RKO (cell line): ENCODE data around the gene GRIK4.

ENCODE experiments used
- DNase-seq: peaks from one replicate; pipeline ENCODE4 v3.0.0-alpha.2; 2016; ENCODE audit warnings: low spot score

The GRIK4 gene

DNA sequence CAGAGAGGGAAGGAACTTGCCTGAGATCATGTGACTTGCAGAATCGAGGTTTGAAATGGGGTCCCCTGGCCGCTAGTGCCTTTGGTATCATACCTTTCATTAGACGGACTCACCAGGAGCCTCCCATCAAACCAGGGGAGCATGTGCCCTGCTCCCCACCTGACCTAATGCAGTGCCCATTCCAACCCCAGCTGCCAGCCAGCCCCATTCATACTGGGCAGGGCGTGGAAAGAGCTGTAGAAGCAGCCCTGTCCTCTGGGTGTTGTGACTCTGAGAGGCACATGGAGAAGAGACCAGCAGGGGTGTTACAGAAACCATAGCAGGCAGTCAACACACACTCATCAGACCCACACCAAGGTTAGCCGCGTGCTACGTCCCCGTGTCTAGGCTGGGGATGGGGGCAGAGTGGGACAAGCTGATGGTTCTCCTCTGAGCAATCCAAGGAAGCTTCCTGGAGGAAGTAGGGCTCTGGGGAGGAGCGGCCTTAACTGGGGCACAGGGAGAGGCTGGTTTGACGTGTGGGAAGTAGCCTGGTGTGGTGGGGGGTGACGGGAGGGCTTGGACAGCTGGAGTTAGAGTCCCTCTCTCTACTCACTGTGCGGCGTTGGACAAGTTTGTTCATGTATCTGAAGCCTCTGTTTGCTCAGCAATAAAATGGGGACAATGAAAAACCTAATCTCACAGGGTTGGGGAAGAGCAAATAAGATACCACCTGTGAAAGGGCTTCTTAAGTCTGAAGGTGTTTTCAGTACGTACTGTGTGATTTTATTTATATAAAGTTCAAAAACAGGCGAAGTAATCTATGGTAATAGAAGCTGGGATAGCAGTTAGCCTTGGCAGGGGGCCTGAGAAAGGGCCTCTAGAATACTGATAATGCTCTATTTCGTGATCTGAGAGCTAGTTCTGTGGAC, 14.0 kb downstream of the GRIK4 start:
- DNase-seq, result no peak

DNA sequence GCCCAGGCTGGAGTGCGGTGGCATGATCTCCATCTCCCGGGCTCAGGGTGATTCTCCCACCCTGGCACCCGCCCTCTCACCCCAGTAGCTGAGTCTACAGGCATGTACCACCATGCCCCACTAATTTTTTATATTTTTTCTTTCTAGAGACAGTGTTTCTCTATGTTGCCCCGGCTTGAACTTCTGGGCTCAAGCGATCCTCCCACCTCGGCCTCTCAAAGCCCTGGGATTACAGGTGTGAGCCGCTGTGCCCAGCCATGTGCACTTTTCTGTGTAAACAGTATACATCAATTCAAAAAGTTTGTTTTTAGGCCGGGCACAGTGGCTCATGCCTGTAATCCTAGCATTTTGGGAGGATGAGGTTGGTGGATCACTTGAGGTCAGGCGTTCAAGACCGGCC, 14.7 kb downstream of the GRIK4 start:
- no peak for DNase-seq

DNA sequence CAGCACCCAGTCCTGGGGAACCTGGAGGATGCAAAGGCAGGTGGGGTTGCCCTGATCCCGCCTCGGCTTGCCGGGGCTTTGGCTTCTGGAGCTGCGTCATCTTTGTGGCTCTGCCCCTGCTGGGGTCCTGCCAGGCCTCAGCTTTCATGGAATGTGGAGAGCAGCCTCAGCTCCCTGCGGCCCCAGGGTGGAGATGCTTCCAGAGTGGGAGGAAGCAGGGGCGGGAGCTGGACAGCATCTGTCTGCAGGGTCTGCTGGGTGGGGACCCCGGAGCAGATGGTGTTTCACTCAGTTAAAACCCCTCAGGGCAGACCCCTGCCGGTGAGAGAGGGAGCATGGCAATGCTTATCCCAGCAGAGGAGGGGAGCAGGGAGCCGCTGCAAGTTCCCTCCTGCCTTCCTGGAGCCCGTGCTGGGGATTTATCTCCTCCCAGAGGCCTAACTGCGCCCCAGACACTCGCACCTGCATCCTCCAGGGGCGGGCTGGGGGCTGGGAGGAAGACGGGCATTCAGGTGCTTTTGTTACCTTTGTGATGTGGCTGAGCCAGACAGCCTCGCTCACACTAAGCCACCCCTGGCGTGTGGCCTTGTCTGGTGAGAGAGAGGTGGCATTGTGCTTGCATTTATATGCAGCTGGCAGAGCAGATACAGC, 15.7 kb downstream of the GRIK4 start:
- DNase-seq, result no peak

DNA sequence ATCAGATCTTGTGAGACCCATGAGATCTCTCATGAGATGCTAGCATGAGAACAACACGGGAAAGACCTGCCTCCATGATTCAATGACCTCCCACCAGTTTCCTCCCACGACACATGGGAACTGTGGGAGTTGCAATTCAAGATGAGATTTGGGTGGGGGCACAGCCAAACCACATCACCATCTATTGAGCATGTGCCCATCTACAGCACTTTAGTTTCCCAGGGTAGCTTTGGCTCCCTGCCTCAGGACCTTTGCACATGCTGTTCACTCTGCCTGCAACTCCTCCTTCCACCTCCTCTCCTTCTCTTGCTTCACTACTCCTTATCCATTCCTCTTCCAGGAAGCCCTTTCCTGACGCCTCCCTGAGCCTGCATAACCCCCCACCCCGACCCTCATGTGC, 17.2 kb downstream of the GRIK4 start:
- DNase-seq, result no peak

DNA sequence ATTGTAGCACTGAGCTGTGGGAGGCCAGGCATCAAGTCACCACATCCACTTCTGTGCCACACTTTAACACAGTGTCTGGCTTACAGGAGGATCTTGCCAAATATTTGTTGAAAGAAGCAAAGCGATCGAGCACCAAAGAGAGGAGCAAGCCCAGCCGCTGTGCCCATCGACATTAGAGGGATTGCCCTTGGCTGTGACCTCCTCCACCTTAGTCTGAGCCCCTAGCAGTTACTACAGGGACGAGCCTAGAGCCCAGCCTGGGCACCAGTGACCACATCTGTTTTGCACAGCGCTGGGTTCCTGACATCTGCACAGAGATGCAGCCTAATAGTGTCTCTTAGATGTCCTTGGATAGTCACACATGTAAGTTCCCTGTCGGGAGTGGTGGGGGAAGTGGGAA, 17.7 kb downstream of the GRIK4 start:
- no peak for DNase-seq

DNA sequence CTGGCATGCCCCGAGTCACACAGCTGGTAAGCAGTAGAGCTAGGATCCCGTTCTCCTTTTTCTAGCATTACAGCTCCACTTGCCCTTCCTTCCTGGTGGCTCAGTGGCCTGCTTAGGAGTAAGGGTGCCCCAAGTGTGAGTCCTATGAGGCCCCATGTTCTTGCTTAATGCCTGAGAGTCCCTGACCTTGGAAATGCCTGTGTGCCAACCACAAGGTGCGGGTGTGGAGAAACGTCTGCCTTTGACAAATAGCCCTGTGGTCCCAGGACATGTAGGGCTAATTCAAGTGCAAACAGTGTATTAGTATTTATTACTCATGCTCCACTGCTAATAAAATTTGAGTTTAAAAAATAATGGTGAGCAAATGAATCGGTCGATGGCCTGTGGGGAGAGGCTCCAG, 18.4 kb downstream of the GRIK4 start:
- no peak for DNase-seq

DNA sequence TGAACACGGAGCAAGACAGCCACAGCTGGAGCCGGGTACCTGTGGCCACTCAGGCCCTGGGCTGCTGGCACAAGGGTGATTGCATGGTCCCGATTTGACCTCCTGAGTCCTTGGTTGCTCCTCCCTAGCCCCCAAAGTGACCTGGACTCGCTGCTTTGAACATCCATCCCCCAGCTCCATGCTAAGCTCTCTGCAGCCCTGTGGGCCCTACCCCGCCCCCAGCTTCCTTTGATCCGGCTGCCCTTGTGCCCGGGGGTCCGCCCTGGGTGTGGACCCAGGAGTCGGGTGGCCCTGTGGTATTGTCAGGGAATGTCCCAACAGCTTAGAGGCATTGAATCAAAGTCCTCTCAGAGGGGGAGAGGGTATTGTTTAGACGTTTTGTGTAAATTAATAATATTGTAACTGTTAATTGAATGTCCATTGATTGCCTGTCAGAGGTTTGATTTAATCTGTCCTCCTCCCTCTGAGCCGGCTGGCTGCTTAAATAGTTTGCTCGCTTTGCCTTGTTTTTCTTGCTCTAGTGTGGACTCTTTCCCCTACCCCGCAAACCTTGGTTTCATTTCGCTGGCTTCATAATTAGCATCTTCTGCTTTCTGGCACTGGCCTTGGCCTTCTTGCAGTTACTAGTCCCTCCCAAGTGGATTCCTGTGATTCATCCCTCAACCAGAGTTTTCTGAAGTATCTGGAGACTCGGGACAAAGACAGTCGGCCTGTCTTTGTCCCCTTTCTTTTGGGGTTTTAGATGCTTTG, 20.7 kb downstream of the GRIK4 start:
- no peak for DNase-seq

DNA sequence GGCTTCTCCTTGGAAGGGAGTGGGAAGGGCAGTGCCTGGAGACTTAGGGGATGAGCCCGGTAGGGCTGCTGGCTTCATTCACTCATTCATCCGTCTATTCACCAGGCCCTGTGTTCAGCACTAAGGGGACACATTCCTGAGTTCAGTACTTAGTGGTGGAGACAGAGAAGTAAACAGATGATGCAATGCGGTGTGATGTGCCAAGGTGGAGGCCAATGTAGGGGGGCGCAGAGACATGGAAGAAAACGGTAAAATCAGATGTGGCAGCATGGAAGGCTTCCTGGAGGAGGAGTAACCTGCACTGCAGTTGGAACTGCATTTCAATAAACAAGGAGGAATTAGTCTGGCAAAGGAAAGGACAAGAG, 21.3 kb downstream of the GRIK4 start:
- DNase-seq, result no peak

DNA sequence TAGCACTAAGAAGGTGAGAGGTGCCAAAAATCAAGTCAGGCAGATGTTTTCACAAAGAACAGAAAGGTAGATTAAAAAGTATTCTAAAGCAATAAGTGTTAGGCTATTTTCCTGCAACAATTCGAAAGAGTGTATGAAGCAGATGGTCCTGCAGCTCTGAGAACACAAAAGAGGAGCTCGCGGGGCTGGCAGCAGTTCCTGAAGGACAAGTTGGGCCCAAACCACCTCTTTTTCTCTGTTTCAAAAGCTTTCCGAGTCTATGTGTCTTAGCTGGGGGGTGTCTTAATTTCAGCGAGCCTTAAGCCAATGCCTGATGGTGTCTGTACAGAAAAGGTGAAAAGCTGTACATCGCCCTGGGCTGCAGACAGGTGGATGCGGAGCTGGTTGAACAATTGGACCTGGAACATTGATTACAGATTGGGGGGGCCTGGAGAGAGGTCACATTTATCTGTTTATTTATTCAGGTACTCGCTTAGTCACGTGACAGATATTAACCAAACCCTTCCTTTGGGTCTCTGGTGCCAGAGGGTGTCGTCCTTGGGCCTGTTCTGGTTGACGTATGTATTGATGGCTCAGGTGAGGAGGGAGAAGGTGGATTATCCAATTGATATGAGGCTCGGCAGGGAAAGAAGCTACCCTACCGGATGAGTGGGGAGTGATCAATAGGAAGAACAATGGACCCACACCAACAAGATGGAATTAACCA, 24.7 kb downstream of the GRIK4 start:
- no peak for DNase-seq

DNA sequence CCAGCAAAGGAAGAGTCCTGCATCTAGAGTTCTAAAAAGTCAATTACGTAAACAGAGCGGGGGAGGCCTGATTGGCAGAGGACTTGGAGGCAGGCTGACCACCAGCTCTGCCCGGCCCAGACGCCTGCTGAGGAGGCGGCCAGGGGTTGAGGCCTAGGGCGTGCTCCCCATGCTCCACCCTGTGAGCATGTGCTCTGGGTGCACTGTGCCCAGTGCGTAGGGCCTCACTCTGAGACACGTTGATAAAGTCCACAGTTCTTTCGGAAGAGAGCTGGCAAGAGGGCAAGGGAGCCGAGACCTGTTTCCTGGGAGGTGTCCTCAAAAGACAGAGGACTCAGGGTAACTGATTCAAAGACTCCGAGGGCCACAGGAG, 25.2 kb downstream of the GRIK4 start:
- no peak for DNase-seq

DNA sequence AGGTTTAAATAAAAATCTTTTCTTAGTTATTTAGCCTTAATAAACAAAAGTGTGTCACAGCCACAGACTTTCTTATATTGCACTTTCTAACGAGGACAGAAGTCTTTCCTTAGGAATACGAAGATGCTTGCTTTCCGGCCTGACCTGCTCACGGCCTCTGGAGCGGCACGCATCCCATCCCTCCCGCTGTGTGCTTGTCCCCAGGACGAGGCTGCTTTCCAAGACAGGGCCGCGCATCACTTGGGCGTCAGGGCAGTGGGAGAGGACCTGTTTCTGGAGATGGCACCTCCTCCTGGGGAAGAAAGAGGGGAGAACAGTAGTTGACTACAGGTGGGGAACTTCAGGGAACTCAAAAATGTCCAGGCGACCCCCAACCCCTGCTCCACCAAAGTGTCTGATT, 26.4 kb downstream of the GRIK4 start:
- DNase-seq, result no peak

DNA sequence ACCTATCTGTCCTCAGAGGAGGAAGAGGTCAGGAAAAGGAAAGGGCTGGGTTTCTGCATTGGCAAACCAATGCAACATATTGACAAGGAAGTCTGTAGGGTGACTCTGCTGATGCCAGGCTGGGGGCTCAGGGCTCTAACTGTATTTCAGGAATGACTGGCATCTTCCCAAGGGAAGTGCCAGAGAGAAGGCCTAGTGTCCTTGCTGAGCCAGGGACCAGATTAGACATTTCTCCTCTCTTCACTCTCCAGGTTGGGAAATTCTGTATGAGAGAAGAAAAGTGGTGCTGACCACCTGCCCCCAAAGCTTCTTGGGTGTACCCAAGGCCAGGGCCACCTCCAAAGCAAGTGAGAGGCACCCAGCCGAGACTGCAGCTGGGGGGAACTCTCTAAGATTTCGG, 27.2 kb downstream of the GRIK4 start:
- DNase-seq, result no peak

DNA sequence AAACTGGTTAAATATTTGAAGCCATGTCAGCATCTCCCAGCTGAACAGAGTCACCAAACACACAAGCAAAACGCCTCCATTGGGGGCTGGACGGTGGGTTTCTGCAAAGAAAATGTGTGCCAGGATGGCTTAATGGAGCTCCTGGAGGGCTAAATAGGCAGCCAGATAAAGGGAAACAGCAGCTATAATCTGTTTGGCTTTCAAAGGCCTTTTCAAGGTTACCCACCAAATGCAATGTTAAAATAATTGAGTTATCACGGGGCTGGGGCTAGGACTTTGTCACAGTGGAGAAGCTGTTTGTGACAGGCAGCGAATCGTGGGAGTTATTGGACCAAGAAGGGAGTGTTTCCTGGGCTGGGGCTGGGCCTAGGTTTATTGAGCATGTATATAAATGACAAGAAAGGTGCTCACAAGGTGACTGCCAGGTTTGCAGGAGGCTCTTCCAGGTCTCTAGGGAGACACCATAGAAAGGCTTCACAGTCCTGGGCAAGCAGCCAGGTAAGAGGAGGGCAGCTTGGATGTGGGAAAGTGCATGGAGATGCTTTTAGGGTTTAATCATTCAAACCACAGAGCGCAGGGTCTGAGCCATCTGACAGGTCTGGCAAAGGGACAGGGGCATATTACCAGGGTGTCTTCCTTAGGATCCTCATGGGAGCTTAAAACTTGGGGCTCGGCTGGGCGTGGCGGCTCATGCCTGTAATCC, 28.3 kb downstream of the GRIK4 start:
- no peak for DNase-seq

DNA sequence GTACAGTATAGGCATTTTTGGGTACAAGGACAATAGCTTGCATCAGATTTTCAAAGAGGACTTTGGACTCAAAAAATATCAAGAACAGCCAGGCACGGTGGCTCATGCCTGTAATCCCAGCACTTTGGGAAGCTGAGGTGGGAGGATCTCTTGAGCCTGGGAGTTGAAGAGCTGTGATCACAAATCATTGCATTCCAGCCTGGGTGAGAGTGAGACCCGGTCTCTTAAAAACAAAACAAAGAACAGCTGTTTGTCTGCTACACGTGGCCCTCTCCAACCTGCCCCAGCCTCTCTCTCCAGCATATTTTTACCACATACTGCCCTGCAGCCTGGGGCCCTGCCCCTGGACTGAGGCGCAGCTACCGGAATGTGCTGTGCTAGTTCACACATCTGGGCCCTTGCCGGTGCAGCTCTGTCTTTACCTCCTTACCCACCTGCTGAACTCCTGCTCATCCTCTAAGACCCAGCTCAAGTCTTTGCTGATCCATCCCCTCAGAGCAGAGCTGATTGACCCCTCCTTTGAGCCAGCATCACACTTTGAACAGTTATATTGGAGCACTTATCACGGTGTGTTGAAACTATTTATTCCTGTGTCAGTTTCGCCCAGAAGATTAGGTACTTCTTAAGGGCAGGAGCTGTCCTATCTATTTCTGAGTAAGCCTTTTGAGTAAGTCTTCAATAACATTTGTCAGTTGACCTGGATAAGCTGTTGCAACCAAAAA, 29.4 kb downstream of the GRIK4 start:
- DNase-seq, result no peak

DNA sequence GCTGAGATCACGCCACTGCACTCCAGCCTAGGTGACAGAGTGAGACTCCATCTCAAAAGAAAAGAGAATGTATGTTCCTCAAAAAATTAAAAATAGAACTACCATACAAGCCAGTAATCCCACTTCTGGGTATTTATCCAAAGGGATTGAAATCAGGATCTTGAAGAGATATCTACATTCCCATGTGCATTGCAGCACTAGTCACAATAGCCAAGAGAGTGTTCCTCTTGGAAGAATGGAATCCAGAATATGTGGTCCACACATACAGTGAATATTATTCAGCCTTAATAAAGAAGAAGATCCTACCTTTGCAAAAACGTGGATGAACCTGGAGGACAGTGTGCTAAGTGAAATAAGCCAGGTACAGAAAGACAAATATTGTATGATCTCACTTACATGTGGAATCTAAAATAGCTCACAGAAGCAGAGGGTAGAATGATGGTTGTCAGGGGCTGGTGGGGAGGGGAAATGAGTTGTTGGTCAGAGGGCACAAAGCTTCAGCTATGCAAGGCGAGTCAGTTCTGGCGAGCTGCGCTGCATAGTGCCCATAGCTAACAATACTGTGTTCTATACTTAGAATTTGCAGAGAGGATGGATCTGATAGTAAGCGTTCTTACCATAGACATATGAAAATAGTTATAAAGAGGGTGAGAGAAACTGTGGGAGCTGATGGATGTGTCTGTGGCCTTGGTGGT, 32.1 kb downstream of the GRIK4 start:
- DNase-seq, result no peak

DNA sequence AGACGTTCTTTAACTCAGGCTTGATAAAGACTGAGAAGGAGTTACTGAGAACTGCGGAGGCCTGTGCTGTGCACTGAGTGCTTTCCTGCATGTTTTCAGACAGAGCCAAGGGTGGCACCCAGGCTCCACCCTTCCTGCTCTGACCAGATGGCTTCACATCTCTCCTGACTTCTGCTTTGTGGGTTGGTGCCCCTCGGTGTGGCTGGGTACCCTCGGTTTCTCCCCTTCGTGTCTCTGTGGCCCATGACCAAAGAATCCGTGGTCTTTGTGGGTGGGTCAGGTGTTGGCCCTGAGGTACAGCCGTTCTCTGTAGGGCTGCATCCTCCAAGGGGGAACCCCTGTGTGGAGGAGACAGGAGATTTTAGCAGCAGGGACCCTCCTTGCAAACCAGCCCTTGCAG, 34.3 kb downstream of the GRIK4 start:
- no peak for DNase-seq

DNA sequence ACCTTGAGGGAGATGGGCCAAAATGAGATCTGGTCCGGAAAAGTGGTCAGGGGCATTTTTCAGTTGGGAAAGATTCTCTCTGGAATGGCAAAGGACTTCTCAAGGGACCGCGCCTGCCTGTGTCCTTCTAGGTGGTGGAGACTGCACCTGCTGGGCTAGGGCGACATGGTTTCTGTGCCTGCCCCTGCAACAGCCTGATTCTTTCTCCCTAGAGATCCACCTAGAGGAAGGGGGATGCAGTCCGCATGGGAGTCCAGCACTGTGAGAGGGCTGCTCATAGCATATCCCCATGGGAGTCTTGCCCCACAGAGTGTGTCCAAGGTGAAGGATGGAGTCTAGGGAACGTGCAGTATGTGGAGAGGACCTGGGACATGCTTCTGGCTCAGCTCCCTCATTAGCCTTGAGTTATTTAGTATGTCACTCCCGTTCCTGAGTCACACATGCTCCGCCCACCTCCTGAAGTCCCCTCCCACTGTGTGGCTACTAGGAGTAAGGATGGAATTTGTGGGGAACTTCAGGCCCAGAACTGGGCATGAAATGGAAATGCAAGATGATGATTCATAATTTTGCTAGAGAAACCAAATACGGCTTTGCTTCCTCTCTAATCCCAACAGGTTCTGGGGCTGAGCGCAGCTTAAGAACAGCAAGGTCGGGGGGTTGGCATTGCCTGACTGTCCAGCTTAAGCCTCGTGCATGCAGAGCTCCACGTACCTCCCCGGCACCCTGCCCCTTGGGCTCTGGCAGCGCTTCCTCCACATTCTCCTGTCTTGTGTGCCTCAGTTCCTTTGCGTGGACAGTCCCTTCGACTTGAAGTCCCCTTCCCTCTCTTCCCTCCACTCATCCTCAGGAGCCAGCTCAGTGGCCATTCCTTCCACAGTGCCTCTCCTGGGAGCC, 35.0 kb downstream of the GRIK4 start:
- DNase-seq, result peak; percentile 71

DNA sequence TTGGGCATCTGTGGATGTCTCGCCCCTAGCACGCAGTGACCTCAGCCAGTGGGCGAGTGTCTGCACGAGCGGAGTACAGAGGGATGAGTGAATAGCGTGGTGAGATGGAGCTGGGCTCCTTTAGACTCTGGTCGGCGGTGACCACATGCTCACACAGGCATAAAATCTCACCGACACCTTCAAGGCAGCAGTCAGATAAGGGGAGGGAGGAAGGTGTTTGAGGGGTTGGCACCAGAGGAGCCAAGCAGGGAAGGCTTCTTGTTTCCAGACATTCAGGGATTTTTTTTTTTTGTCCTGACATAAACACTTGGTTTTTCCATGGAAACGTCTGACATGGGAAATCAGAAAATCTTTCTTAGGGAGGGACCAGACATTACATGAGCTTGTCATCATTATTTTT, 35.8 kb downstream of the GRIK4 start:
- DNase-seq, result no peak
